Glomerular endothelial cell (primary cell): Measurements from ENCODE around the gene TEX12. TPM values are rescaled to one million over a fixed set of nuclear protein-coding genes. Genes with fewer than 3 reads are reported as not detected.
"Not testable (repeated sequence)": the region's sequence is repeated elsewhere in the genome, so short reads cannot be mapped to it uniquely, and the experiment has no call there.

ENCODE experiments used
- DNase-seq: peaks from one replicate; pipeline ENCODE4 v3.0.0-alpha.2; 2011; ENCODE audit warnings: low read depth, low spot score; ENCODE audit errors: extremely low read depth
- total RNA-seq: library from RNA; depleted of rRNA; stranded (reverse); fragments of >200 nt; gene quantifications from 2 replicates; pipeline ENCODE4 v1.2.3, GENCODE V29; 2015

Gene TEX12, protein sequence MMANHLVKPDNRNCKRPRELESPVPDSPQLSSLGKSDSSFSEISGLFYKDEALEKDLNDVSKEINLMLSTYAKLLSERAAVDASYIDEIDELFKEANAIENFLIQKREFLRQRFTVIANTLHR
- 0.23 TPM in 1 of 2 replicates, not detected in the other for total RNA-seq

DNA sequence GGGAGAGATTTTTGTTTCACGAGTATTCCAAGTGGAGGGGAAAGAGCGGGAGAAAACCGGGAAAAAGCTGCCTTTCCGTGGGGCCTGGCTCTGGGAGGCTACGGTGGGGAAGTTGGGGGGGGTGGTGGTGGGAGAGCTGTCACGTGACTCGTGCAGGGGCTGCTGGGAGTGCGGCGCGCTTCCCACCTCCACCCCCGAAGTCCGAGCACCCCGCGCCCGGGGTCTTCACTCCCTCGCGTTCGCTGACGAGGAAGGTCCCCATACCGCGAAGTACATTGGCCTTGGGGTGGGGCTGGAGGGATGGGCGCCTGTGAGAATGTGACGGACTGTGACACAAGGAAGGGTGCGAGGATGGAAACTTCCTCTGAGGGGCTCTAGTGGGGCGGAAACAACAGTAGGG lies at the start of gene TEX12:
Gene TEX12 (plus strand): TSS at position 228 of the 400 bp plus-strand sequence. CDS start 1,897 bp downstream, outside the sequence.
- DNase-seq, result no peak

DNA sequence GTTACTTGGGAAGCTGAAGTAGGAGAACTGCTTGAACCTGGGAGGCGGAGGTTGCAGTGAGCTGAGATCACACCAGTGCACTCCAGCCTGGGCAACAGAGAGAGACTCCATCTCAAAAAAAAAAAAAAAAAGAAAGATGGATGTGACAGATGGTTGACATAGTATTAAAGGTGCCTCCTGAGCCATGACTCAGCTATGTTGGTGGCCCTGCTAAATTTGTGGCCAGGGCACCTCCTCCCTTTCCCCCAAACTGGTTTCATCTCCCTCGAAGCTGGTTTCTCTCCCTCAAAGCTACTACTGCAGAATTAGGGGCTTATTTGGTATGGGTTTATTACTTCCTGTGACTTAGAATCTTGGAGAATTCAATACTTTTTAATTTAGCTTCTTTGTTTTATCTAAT lies 49.0 kb upstream of the TEX12 start:
- DNase-seq, result no peak

DNA sequence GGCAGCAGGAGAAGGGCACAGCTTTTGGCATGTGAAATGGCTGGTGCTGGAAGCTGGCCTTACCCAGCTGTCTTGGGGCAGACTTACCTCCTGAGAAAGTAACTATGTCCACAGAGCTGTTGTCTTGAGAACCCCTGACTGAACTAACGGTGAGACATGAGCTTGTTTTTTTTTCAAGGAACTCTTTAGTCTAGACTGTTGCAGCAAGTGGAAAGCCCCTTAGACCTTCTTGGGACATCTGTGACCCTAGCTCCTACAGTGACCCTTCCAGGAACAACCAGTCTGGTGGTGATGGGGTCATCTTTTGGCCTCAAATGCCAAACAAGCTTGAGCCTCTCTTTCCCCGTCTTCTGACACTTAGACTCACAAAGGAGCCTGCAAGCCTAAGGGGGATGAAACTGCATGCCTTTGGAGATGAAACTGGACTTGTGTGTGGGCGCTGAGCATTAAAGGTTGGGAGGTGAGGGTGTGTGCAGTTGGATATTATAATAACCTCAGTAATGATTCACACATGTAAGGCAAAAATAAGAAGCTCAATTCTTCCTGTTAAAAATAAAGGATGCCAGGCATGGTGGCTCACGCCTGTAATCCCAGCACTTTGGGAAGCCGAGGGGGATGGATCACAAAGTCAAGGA lies 45.1 kb upstream of the TEX12 start:
- DNase-seq, result no peak

DNA sequence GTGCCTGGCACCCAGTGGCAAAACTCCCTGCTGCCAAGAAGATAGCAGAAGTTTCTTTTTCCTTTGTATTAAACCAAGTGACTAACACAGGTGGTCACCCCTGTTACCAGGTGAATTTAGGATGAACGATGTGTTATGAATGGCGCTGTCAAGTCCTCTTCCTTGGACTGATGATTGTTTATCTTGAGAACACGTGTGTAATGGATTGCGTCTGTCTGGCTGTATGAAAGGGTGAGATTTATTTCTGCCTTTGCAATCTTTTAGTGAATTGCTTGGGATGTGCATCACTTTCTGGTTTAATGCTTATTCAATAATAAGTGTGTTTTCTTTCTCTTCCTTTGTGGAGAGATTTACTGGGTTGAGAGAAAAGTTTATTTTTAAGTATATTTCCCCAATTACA lies 44.0 kb upstream of the TEX12 start:
- no peak for DNase-seq

DNA sequence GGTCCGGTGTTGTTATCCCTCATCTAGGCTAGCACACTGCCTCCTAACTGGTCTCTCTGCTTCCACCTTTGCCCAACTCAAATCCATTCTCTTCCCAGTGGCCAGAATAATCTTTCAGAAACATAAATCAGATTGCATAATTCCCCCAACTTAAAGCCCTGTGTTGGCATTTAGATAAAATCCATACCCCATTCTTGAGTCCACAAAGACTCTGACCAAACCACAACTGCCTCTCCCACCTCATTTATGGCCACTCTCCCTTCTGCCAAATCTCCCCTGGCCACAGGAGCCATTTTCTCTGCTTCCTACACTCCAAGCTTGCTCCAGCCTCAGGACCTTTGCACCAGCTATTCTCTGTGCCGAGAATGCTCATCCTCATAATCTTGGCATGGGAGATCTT lies 40.1 kb upstream of the TEX12 start:
- no peak for DNase-seq

DNA sequence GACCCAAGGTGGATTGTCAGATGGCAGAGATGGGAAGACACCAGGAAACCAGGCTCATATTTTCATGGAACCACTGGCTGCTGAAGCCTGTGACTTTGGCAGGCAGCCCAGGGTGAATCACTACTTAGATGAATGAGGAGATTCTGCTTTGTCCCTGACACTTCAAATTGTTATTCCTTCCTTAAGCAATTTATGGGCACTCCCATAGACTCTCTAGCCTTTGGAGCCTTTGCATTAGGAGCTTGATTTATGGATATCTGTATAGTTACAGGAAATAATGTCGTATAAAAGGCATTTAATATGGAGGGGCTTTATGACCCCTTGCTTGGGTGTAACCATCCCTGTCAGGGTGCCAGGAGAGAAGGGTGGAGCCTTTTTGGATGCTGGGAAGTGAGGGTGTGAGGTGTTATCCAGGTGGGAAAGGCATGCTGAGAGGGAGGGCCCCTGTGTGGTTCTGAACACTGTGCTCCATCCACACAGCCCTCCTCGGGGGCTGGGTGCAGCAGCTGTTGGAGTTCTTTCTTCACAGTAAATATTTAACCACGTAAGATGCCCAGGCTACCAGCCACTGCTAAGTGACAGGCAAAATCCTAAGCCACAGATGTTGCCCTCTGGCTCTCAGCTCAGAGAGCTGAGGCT lies 38.6 kb upstream of the TEX12 start:
- no peak for DNase-seq

DNA sequence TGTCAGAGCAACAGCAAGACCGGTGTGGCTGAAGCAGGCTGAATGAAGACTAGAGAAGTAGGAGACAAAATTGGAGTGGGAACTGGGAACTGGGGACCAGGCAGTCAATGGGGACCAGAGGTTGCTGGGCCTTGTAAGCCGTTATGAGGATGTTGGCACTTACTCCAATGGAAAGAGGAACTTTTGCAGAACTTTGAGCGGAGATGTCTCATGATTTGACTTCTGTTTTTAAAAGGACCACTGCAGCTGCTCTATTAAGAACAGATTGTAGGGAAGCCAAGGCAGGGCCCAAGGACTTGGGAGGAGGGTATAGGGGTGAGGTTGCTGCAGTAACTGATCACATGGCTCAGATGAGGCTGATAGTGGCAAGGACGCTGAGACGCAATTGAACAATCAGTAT lies 37.5 kb upstream of the TEX12 start:
- no peak for DNase-seq

DNA sequence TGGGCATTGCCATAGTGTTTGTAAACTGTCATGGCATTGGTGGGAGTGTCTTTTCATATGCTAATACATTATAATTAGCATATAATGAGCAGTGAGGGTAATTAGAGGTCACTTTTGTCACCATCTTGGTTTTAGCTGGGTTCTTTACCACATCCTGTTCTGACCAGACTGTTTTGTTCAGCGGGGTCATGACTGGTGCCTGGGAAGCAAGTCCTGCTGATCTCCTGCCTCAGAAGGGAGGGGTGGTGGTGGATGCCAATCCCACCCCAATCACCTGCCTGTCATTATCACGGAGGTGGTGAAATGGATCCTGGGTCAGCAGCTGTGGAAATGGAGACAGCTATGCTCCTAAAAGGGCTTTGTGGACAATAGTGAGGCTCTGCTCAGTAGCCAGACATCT lies 34.4 kb upstream of the TEX12 start:
- no peak for DNase-seq

DNA sequence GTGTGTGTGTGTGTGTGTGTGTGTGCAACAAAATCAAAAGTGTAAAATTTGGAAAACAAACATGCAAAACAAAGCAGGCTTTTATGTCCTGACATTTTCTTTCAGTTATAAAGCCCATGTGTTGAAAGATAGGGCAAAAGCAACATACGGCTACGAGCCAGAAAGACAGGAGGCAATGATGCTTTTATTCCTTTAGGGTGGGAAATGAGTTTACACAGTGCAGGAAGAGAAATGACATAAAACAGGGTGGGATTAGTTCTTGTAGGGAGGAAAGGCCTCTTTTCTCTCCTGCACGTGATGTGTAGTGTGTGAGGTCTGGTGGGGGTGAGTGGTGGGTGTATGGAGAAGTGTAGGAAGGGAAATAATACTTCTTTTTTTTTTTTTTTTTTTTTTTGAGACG lies 32.7 kb upstream of the TEX12 start:
- DNase-seq, result no peak

DNA sequence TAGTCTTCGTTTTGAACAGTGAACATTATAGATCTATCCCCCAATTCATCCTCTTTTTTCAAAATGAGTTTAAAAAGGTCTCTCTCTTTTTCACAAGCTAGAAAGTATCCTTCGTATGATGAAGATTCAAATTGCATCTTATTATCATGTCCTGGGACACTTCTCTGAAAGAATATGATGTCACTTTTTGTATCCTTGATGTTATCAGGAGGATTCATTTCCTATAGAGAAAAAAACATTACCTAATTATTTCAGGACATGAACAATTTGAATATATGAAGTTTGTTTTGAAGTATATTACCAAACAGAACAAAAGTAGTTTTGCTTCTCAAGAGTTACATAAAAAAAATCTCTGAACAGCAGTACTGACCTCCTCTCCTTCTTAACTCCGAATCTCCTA lies 23.6 kb upstream of the TEX12 start:
- no peak for DNase-seq

DNA sequence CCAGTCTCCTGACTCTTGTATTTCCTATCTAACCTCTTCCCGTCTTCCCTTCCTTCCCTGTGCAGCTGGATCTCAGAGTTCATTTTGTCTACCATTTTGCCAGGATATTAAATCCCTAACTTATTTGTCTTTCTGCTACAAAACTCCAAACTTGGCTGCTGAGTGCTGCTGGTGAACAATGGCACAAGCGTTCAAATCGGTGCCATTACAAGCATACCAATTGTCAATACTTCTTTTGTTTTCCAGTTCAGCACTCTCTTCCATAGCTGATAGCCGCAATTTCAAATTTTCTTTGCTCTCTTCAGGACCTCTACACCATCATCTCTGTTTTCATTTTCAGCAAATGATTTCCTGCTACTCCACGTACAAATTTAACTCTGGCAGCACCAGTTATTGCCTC lies 16.7 kb upstream of the TEX12 start:
- DNase-seq, result no peak

DNA sequence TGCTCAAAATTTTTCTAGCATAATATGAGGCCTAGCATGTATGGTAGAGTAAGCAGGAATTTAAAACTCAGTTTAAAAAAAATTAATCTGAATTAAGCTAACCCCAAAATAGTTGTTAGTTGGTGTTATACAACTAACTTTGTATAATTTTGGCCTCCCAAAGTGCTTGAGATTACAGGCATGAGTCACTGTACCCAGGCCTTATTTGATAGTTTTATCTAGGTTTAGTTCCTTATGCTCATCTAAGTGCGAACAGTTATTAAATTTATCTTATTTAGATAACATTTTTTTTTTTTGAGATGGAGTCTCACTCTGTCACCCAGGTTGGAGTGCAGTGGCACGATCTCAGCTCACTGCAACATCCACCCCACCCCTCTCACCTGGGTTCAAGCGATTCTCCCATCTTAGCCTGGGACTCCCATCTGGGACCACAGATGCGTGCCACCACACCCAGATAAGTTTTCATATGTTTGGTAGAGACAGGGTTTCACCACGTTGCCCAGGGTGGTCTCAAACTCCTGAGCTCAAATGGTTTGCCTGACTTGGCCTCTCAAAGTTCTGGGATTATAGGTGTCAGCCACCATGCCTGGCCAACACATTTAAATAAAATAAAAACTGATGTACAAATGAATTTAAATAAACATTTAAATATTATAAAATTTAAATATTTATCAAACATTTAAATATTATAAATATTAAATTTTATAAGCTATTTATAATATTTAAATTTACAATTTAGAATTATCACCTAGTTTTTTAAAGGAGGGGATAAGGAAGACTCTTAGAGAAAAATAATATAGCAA lies 10.8 kb upstream of the TEX12 start:
- DNase-seq, result no peak

DNA sequence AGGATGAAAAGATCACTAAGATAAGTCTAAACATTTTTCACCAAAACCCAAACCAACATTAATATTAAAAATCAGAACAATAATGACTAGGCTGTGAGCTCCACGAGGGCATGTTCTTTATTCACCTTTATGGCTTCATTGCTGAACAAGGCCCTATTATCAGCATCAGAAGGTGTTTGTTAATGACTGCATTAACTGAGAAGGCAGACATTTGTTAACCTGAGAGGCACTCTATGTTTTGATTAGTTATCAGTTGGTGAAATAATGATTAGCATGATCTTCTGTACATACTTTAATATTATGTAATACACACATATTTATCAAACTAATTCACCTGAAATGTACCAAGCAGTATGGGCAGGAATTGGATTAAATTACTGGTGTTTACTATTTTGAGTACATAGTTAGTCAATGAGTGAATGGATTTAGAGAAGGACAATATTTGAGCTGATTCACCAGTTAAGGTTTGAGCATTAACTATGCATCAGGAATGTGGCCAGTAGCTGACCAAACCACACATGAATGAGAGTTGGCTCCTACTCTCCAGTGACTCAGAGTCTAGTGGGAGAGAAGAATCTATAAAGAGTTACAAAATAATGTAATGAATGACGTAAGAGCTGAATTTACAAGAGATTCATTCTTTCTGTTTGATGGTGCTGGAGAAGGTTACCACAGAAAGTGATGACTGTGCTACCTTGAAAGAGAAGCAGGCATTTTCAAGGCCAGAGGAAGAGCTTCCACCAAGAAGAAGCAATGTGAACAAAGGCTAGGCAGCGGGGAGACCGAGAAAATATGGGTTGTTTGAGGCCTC lies 10.0 kb upstream of the TEX12 start:
- peak; percentile 63 for DNase-seq

DNA sequence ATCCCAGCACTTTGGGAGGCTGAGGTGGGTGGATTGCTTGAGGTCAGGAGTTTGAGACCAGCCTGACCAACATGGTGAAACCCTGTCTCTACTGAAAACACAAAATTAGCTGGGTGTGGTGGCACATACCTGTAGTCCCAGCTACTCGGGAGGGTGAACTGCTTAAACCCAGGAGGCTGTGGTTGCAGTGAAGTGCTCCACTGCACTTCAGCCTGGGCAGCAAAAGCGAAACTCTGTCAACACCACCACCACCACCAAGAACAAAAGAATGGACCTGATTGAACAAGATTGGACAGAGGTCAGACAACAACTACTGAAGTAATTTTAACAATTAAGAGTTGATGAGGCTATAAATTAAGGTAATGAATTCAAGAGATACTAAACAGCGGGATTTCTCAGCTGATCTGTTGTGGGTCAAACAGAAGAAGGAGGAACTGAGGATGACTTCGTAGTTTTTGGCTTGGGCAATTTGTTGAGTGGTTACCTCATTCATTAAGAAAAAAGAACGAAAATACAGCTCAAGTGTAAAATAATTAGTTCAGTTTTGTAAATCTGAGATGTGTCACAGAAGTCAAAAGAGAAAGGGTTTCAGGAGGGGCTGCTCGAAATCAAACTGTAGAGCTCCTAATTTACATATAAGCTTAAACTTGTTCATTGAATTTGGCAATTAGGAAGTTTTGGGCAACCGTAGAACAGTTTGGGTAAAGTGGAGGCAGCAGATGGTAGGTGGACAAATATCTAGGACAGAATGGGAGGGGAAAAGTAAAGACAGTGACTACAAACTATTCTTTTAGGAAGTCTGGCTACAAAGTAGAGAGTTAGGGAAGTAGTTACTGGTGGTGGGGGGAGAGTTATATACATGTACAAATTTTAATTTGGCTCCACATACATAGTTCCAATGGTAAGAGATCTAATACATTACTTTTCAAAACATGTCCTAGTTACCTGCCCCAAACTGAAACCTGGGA lies 7.8 kb upstream of the TEX12 start:
- no peak for DNase-seq

DNA sequence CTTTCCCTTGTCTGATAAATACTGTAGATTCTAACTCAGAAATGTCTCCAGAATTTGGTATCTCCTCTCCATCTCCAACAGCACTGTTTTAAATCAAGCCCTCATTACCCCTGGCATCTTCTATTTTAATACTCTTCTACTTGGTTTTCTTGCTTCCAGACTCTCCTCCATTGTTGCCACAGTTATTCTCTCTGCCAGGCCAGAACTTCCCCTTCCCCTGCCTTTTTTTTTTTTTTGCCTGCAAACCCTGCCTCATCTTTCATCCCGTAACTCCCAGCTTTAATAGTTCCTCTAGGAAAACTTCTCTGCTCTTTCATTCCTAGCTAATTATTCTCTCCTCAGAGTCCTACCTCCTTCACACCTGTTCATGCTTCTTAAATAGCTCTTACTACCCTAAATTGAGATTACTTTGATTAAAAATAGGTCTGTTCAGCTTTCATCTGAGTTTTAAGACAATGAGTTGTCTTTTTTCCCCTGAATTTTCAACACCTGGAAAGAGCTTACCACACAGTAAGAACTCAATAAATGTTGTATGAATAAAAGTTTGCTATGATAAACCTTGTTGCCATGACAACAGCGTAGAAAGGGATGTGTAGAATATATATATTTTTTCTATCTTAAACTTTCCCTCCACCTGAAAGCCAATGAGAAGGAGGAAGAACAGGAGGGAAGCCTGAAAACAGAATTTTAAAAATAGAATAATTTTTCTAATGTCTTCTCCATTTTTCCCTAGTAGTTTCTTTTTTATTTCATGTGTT lies 6.9 kb upstream of the TEX12 start:
- no peak for DNase-seq

DNA sequence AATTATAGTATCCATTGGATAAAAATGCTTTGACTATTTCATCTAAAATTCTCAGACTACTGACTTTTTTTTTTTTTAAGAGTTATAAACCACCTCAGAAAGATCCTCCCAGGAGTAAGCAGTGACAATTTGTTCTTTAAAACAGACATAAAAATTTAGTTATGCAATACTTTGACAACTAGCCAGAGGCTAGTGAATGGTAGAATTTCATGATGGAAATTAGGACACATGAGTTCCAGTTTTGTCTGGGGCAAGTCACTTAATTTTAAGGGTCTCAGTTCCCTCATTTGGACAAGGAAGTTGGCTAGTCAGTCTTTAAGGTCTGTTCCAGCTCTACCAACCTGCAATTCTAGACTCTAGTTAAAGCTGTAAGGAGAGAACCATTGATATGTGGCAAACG lies 6.2 kb upstream of the TEX12 start:
- DNase-seq, result no peak

DNA sequence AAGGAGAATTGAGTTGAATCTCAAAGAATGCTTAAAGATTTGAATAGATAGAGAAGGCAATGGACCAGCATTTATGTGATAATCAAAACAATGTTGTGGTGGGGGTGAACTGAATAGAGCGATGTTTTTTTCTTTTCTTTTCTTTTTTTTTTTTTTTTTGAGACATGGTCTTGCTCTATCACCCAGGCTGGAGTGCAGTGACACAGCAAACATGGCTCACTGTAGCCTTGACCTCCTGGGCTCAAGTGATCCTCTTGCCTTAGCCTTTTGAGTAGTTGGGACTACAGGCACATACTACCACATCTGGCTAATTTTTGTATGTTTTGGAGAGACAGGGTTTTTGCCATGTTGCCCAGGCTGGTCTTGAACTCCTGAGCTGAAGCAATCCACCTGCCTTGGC lies 5.0 kb upstream of the TEX12 start:
- DNase-seq, result not testable (repeated sequence)

DNA sequence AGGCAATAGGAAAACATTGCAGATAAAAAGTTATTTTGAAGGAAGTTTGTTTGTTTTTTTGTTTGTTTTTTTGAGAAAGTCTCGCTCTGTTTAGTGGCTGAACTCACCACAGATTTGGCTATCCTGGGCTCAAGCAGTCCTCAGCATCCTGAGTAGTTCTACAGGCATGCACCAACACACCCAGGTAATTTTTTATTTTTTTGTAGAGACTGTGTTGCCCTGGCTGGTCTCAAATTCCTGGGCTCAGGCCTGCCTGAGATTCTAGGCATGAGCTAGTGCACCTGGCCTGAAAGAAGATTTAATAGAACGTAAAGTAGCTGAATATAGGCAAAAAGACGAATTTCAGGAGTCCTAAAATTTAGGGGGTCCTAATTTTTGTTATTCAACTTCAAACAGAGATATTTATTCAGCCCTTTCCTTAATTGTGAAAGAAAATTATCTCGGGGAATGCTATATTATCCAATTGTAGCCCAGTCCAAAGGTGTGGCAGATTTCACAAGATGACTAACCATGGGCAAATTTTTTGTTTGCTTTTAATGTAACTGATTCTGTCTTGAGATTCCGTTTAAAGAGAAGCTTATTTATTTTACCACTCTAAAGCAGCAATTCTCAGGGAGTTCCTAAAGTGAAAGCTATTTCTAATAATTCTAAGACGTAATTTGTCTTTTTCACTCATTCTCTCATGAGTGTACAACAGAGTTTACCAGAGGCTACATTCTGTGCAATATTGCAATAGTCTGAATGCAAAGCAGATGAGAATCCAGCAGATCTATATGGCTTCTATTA lies 4.2 kb upstream of the TEX12 start:
- no peak for DNase-seq
